Endothelial cell of umbilical vein (primary cell): ENCODE data around the gene CCDC116.

Experiments
- CTCF ChIP-seq, 2 donors: IDR thresholded peaks; 1 replicate in 1 of 2; 2 replicates in 1 of 2; pipeline ENCODE4 v1.5.1; 2011; ENCODE audit warnings: low read length in 2 of 2, mild to moderate bottlenecking in 2 of 2, moderate library complexity in 2 of 2, control low read depth in 1 of 2, inconsistent platforms in 1 of 2, low read depth in 1 of 2; ENCODE audit not compliant: insufficient read depth in 1 of 2; ENCODE audit errors: extremely low read depth in 1 of 2
- EZH2 ChIP-seq: IDR thresholded peaks from 2 replicates; pipeline ENCODE4 v1.6.1; 2012; ENCODE audit warnings: borderline replicate concordance, low read depth, mild to moderate bottlenecking, moderate library complexity, low read length, inconsistent platforms; ENCODE audit not compliant: severe bottlenecking
- FOS ChIP-seq: IDR thresholded peaks from 2 replicates; pipeline ENCODE4 v1.6.1; 2011; ENCODE audit warnings: mild to moderate bottlenecking, low read length, moderate library complexity, borderline replicate concordance; ENCODE audit not compliant: insufficient read depth
- JUN ChIP-seq: IDR thresholded peaks from 2 replicates; pipeline ENCODE4 v1.6.1; 2011; ENCODE audit warnings: borderline replicate concordance, low read depth; ENCODE audit not compliant: insufficient read length, insufficient read depth
- MAX ChIP-seq: IDR thresholded peaks from 2 replicates; pipeline ENCODE4 v1.6.1; 2011; ENCODE audit not compliant: insufficient read depth, insufficient read length
- POLR2A ChIP-seq: IDR thresholded peaks from 2 replicates; pipeline ENCODE4 v1.6.1; 2012; ENCODE audit warnings: low read depth, mild to moderate bottlenecking, control low read depth, low read length
- POLR2AphosphoS5 ChIP-seq: IDR thresholded peaks from 2 replicates; pipeline ENCODE4 v1.6.1; 2012; ENCODE audit warnings: low read depth, mild to moderate bottlenecking, control low read depth, low read length, moderate library complexity; ENCODE audit not compliant: insufficient read depth

DNA sequence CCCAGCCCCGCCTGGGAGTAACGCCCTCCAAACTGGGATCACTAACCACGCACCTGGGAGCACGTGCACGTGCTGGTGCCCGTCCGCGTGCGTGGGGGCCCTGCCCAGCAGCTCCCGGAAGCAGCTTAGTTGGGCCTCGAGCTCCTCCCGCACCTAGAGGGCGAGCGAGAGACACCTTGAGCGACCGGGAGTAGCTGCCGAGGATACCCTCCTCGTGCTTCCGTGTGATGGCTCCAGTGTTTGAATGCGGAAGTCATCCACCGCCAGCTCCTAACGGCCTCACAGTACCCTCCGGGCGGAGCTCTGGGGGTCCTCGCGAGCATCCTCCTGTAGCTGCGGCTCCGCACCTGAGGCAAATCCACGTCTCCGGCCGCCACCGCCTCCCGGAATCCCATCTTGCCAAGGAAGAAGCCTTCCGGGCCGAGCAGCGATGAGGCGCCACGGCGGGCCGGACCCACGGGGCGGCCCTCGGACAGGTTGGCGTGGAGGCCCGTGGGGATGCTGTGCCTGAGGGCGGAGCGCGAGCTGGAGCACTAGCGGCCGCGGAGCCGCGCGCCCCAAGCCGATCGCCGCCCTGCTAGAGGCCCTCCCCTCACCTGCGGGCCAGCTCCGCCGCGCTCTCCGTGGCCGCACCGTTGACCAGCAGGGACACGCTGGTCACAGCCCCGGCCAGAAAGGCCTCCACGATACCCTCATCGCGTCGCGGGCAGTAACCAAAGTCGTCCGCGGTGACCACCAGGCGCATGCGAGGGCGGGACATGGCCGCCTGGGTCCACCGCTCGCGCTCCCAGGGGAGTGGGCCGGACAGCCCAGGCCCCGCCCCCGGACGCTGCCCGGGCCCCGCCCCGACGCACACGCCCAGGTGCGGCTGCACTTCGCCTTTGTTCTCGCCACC is 3.1 kb upstream of the CCDC116 start, which contains the start of gene YDJC:
- TF ChIP-seq POLR2A (peak; percentile 69), CTCF (IDR thresholded peaks at IDR 0.05; ENCODE audit: extremely low read depth in 1 of 2, insufficient read depth in 1 of 2, low read depth in 1 of 2, low read length in 2 of 2) (peak; percentile 73 to 87), EZH2 (no peak), MAX (peak; percentile 71), POLR2AphosphoS5 (peak; percentile 62), JUN (no peak), FOS (no peak)
